PC-3 (cell line): Measurements from ENCODE around the gene SMIM44. TPM values are rescaled to one million over a fixed set of nuclear protein-coding genes. Genes with fewer than 3 reads are reported as not detected.

Source experiments
- ATAC-seq: fragments of 200-7000 bp; cut with Tn5 transposase; 2 replicates; pipeline ENCODE4 v1.9.1; 2020; ENCODE audit warnings: mild to moderate bottlenecking, moderate library complexity
- BruUV-seq: library from RNA; stranded (reverse); fragments of 400-500 nt; replicated peaks from 2 replicates; lab custom pipeline; 2021; lab: Mats Ljungman, UMichigan
- CTCF ChIA-PET: fragments of 300-600 bp; sonication (Branson Sonifier 250); formaldehyde crosslinking; loops from one replicate; lab custom pipeline; 2022; ENCODE audit warnings: antibody characterized with exemption; lab: Charles Lee
- POLR2A ChIA-PET: fragments of 300-600 bp; sonication (Branson Sonifier 250); formaldehyde crosslinking; loops from one replicate; lab custom pipeline; 2022; ENCODE audit warnings: antibody characterized with exemption; ENCODE audit not compliant: unreplicated experiment; lab: Charles Lee
- DNase-seq: peaks from one replicate; pipeline ENCODE4 v3.0.0-alpha.2; 2015
- H2AFZ ChIP-seq: fragments of 300-600 bp; sonication (generic); 2 replicates; pipeline ENCODE4 v1.6.0; 2016; ENCODE audit warnings: antibody characterized with exemption, low read length
- H3F3A ChIP-seq: fragments of 300-600 bp; sonication (generic); one replicate; pipeline ENCODE4 v1.6.0; 2017; ENCODE audit warnings: antibody characterized with exemption, low read length, control low read depth, mild to moderate bottlenecking; ENCODE audit not compliant: unreplicated experiment
- H3K27ac ChIP-seq: fragments of 300-600 bp; sonication (generic); 2 replicates; pipeline ENCODE4 v1.5.1; 2016; ENCODE audit warnings: mild to moderate bottlenecking, low read length
- H3K27me3 ChIP-seq: fragments of 300-600 bp; sonication (generic); 2 replicates; pipeline ENCODE4 v1.6.1; 2016; ENCODE audit warnings: low read length, mixed read lengths
- H3K36me3 ChIP-seq: fragments of 300-600 bp; sonication (generic); 2 replicates; pipeline ENCODE4 v1.6.1; 2016; ENCODE audit warnings: low read depth, mixed run types, low read length, mixed read lengths
- H3K4me1 ChIP-seq: fragments of 300-600 bp; sonication (generic); 2 replicates; pipeline ENCODE4 v1.5.1; 2016; ENCODE audit warnings: low read length; ENCODE audit not compliant: insufficient read depth
- H3K4me2 ChIP-seq: fragments of 300-600 bp; sonication (generic); 2 replicates; pipeline ENCODE4 v1.6.0; 2016; ENCODE audit warnings: low read length
- H3K4me3 ChIP-seq: fragments of 300-600 bp; sonication (generic); 2 replicates; pipeline ENCODE4 v1.5.1; 2016; ENCODE audit warnings: mild to moderate bottlenecking, low read length, mixed read lengths
- H3K79me2 ChIP-seq: fragments of 300-600 bp; sonication (generic); 2 replicates; pipeline ENCODE4 v1.6.1; 2017; ENCODE audit warnings: low read length, mixed read lengths
- H3K9ac ChIP-seq: fragments of 300-600 bp; sonication (generic); 2 replicates; pipeline ENCODE4 v1.6.0; 2016; ENCODE audit warnings: mild to moderate bottlenecking, low read length
- H3K9me2 ChIP-seq: fragments of 300-600 bp; sonication (generic); replicated peaks from 2 replicates; pipeline ENCODE4 v1.6.1; 2016; ENCODE audit warnings: mixed run types, low read length, mixed read lengths
- H3K9me3 ChIP-seq: fragments of 300-600 bp; sonication (generic); 2 replicates; pipeline ENCODE4 v1.6.1; 2016; ENCODE audit warnings: low read length, mixed read lengths
- H4K20me1 ChIP-seq: fragments of 300-600 bp; sonication (generic); 2 replicates; pipeline ENCODE4 v1.6.1; 2016; ENCODE audit warnings: low read length, mixed read lengths
- EZH2 ChIP-seq: fragments of 300-600 bp; sonication (generic); IDR thresholded peaks from one replicate; pipeline ENCODE4 v1.6.1; 2017; ENCODE audit warnings: antibody characterized with exemption, mild to moderate bottlenecking, low read length; ENCODE audit not compliant: unreplicated experiment
- EZH2phosphoT487 ChIP-seq: fragments of 300-600 bp; sonication (generic); IDR thresholded peaks from 2 replicates; pipeline ENCODE4 v1.6.1; 2018; ENCODE audit warnings: mild to moderate bottlenecking, antibody characterized with exemption, low read length, borderline replicate concordance
- intact Hi-C: fragments of 100-400 bp; cut with micrococcal nuclease; formaldehyde crosslinking; loops from 2 replicates; pipeline ENCODE4 v1.9.0; 2023
- total RNA-seq: library from RNA; depleted of rRNA; stranded (reverse); fragments of >200 nt; gene quantifications from 2 replicates; pipeline ENCODE4 v1.2.3, GENCODE V29; 2014
- TF ChIP-seq, protein P1 (sequence below): fragments of 300-600 bp; sonication (generic); conservative IDR thresholded peaks from 2 replicates; pipeline ENCODE4 v1.5.1; 2017; ENCODE audit warnings: antibody characterized with exemption, low read depth, mild to moderate bottlenecking, low read length

SMIM44 gene
- total RNA-seq, 1 experiment from 2014 or later = not detected

DNA sequence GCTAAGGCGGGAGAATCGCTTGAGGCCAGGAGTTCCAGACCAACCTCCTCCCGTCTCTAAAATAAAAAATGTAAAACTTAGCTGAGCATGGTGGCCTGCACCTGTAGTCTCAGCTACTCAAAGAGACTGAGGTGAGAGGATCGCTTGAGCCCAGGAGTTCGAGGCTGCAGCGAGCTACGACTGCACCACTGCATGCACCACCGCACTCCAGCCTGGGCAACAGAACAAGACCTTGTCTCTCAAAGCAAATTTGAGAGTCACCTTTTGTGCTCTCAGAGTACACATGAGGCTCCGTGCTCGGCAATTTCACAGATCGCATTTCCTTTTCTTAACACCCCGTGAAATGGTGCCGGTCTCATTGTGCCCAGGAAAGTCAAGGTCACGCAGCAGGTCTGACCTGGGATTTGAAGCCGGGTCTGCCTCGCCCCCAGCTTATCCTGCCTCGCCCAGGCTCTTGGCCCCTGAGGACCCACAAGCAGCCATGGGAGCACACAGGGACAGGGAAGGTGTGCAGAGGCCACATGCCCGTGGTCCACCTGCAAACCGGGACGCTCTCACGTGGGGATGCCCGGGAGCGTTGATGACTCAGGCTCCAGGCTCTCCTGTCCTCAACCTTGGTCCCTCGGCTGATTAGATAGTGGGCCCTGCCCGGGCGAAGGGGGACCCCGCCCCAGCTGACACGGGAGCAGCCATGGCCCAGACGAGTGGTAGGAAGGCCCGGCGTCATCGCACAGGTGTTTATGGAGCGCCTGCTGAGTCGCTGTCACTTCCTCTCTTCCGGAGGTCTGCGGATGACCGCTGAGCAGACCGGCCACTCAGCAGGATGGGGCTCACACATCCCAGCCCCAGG, 1.8 kb downstream of the SMIM44 start:
- no peaks in the 10 kb centered on the region for H3K9me2 ChIP-seq
- TF ChIP-seq EZH2 (no peak), EZH2phosphoT487 (no peak)
- TF ChIP-seq, protein P1, sequence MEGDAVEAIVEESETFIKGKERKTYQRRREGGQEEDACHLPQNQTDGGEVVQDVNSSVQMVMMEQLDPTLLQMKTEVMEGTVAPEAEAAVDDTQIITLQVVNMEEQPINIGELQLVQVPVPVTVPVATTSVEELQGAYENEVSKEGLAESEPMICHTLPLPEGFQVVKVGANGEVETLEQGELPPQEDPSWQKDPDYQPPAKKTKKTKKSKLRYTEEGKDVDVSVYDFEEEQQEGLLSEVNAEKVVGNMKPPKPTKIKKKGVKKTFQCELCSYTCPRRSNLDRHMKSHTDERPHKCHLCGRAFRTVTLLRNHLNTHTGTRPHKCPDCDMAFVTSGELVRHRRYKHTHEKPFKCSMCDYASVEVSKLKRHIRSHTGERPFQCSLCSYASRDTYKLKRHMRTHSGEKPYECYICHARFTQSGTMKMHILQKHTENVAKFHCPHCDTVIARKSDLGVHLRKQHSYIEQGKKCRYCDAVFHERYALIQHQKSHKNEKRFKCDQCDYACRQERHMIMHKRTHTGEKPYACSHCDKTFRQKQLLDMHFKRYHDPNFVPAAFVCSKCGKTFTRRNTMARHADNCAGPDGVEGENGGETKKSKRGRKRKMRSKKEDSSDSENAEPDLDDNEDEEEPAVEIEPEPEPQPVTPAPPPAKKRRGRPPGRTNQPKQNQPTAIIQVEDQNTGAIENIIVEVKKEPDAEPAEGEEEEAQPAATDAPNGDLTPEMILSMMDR = no peak
- intact Hi-C loops = no loop called here
- ChIA-PET CTCF (no interaction called here), POLR2A (no interaction called here)
- ATAC-seq = no peak
- BruUV-seq = no TSS peak
- H3K36me3 ChIP-seq = no peaks in the 10 kb centered on the region
- no peaks in the 10 kb centered on the region for H3K79me2 ChIP-seq
- peak overlapping the region; percentile 97; the same call in 1 of the 2 replicates for H3K4me2 ChIP-seq
- no peak overlapping the region for H3K27ac ChIP-seq
- no peak overlapping the region for H3K4me3 ChIP-seq
- H4K20me1 ChIP-seq = no peaks in the 10 kb centered on the region
- no peaks in the 10 kb centered on the region for H3K9me3 ChIP-seq
- no peak for DNase-seq
- H3K27me3 ChIP-seq = no peaks in the 10 kb centered on the region
- H2AFZ ChIP-seq = no peak overlapping the region
- H3K9ac ChIP-seq = no peak overlapping the region
- H3K4me1 ChIP-seq = no peaks in the 10 kb centered on the region
- H3F3A ChIP-seq = no peaks in the 10 kb centered on the region

DNA sequence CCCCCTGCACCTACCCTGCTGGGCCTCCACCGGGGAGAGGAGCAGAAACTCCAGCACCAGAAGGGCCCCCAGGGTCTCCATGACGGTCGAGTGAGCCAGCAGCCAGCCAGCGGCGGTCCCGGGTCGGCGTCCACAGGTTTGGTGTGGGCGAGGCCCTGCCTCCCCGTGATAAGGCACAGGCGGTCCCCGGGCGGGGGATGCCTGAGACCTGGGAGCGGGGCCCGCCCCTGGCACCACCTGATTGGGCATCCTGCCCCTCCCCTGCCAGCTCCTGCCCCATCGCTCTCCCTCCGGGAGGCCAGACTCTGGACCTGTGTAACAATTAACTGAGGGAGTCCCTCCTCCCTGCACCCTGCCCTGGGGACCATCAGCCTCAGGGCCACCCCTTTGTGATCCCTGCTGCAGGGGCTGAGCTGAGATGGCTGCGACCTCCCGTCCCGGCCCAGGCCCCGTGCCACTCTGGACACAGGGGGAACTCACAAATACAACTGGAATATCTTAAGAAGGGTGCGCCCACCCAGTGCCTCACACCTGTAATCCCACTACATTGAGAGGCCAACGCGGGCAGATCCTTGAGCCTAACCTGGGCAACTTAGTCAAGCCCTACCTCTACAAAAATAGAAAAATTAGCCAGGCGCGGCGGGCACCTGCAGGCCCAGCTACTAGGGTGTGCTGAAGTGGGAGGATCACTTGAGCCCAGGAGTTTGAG, 2.7 kb downstream of the SMIM44 start, which contains the start of gene SMIM24:
TSS of gene SMIM24 (minus strand) at position 143 of the 709 bp plus-strand sequence. CDS start at position 81, 62 bp downstream.
- Histone ChIP-seq H3F3A (no peaks in the 10 kb centered on the region), H3K27me3 (no peaks in the 10 kb centered on the region), H2AFZ (no peak within 1 kb of the TSS), H3K36me3 (no peaks in the 10 kb centered on the region), H3K9me2 (no peaks in the 10 kb centered on the region), H3K9me3 (no peaks in the 10 kb centered on the region), H3K4me1 (no peaks in the 10 kb centered on the region), H3K27ac (no peak within 1 kb of the TSS), H3K79me2 (no peaks in the 10 kb centered on the region), H3K4me2 (no peak within 1 kb of the TSS), H4K20me1 (no peaks in the 10 kb centered on the region), H3K4me3 (no peak within 1 kb of the TSS), H3K9ac (no peak within 1 kb of the TSS)
- ATAC-seq (no peak), DNase-seq (no peak)
- BruUV-seq = no TSS peak
- ChIA-PET POLR2A (no interaction called here), CTCF (no interaction called here)
- intact Hi-C loops = no loop called here
- TF ChIP-seq, protein P1 = no peak
- TF ChIP-seq EZH2phosphoT487 = no peak
- no peak for TF ChIP-seq EZH2
